ENCODE data around the gene CFAP221. TPM values are rescaled to one million over a fixed set of nuclear protein-coding genes. Genes with fewer than 3 reads are reported as not detected.

CFAP221 gene
- total RNA-seq, 4 donors from 2014 or later: 0.48 TPM; not detected in 3

- TF ChIP-seq CTCF (IDR thresholded peaks at IDR 0.05) (no peak), POLR2AphosphoS5 (IDR thresholded peaks at IDR 0.05) (no peak), POLR2A (IDR thresholded peaks at IDR 0.05) (no peak), EP300 (IDR thresholded peaks at IDR 0.05) (no peak)
- Histone ChIP-seq H3K4me3 (no peak overlapping the region), H3K27me3 (peaks cover under 1% of the 10 kb centered on the region), H3K27ac (no peak overlapping the region), H3K9me3 (no peaks in the 10 kb centered on the region), H3K36me3 (no peaks in the 10 kb centered on the region), H3K4me1 (no peaks in the 10 kb centered on the region)
- no peak for DNase-seq (ENCODE audit: low spot score in 2 of 2)
- 47% methylated on average over 7 of the region's 7 CpGs for WGBS
Measured at GRCh38 chr2:119660343-119660658, 116.1 kb downstream of the CFAP221 start.

- H3K36me3 ChIP-seq: no peaks in the 10 kb centered on the region
- H3K9me3 ChIP-seq: no peaks in the 10 kb centered on the region
- peaks cover 2% of the 10 kb centered on the region for H3K27me3 ChIP-seq
- no peak for TF ChIP-seq POLR2AphosphoS5 (IDR thresholded peaks at IDR 0.05)
- no peak overlapping the region for H3K4me3 ChIP-seq
- 75% methylated on average over 3 of the region's 3 CpGs for WGBS
- DNase-seq (ENCODE audit: low spot score in 2 of 2): no peak
- no peak overlapping the region for H3K27ac ChIP-seq
- no peaks in the 10 kb centered on the region for H3K4me1 ChIP-seq
Measured at GRCh38 chr2:119662297-119662696, 118.0 kb downstream of the CFAP221 start.

GRCh38 chr2:119668546-119668945, 124.3 kb downstream of the CFAP221 start:
- Histone ChIP-seq H3K36me3 (no peaks in the 10 kb centered on the region), H3K9me3 (no peaks in the 10 kb centered on the region), H3K27ac (no peak overlapping the region), H3K4me3 (no peak overlapping the region), H3K27me3 (peaks cover 2% of the 10 kb centered on the region), H3K4me1 (no peaks in the 10 kb centered on the region)
- TF ChIP-seq CTCF (IDR thresholded peaks at IDR 0.05) (no peak), POLR2A (IDR thresholded peaks at IDR 0.05) (no peak), POLR2AphosphoS5 (IDR thresholded peaks at IDR 0.05) (no peak), EP300 (IDR thresholded peaks at IDR 0.05) (no peak)
- no peak for DNase-seq (ENCODE audit: low spot score in 2 of 2)
- WGBS: 58% methylated on average over 2 of the region's 2 CpGs

- Histone ChIP-seq H3K27ac (no peak overlapping the region), H3K36me3 (no peaks in the 10 kb centered on the region), H3K9me3 (no peaks in the 10 kb centered on the region), H3K27me3 (no peaks in the 10 kb centered on the region), H3K4me1 (no peaks in the 10 kb centered on the region), H3K4me3 (no peak overlapping the region)
- no peak for DNase-seq (ENCODE audit: low spot score in 2 of 2)
- TF ChIP-seq POLR2AphosphoS5 (IDR thresholded peaks at IDR 0.05) (no peak), EP300 (IDR thresholded peaks at IDR 0.05) (no peak), CTCF (IDR thresholded peaks at IDR 0.05) (no peak), POLR2A (IDR thresholded peaks at IDR 0.05) (no peak)
- WGBS: 74% methylated on average over 2 of the region's 2 CpGs
Measured at GRCh38 chr2:119671016-119671415, 126.8 kb downstream of the CFAP221 start.

- no peak for DNase-seq (ENCODE audit: low spot score in 2 of 2)
- H3K4me3 ChIP-seq: no peak overlapping the region
- no peak overlapping the region for H3K27ac ChIP-seq
- no peaks in the 10 kb centered on the region for H3K9me3 ChIP-seq
- H3K36me3 ChIP-seq: no peaks in the 10 kb centered on the region
- no peaks in the 10 kb centered on the region for H3K4me1 ChIP-seq
- no peaks in the 10 kb centered on the region for H3K27me3 ChIP-seq
- WGBS: 66% methylated on average over 6 of the region's 6 CpGs
- TF ChIP-seq POLR2A (IDR thresholded peaks at IDR 0.05) (no peak), EP300 (IDR thresholded peaks at IDR 0.05) (no peak), CTCF (IDR thresholded peaks at IDR 0.05) (no peak), POLR2AphosphoS5 (IDR thresholded peaks at IDR 0.05) (no peak)
Measured at GRCh38 chr2:119671752-119672151, 127.5 kb downstream of the CFAP221 start.

- H3K4me1 ChIP-seq: no peaks in the 10 kb centered on the region
- no peaks in the 10 kb centered on the region for H3K27me3 ChIP-seq
- no peak overlapping the region for H3K4me3 ChIP-seq
- no peaks in the 10 kb centered on the region for H3K36me3 ChIP-seq
- no peak for DNase-seq (ENCODE audit: low spot score in 2 of 2)
- no peaks in the 10 kb centered on the region for H3K9me3 ChIP-seq
- H3K27ac ChIP-seq: no peak overlapping the region
- 95% methylated on average over 5 of the region's 5 CpGs for WGBS
- TF ChIP-seq POLR2AphosphoS5 (IDR thresholded peaks at IDR 0.05) (no peak), EP300 (IDR thresholded peaks at IDR 0.05) (no peak), POLR2A (IDR thresholded peaks at IDR 0.05) (no peak), CTCF (IDR thresholded peaks at IDR 0.05) (no peak)
Measured at GRCh38 chr2:119672161-119672862, 128.1 kb downstream of the CFAP221 start.
